GM19099 (cell line): Measurements from ENCODE around the gene BMS1.

Experiments used
- POLR2A ChIP-seq: IDR thresholded peaks from 3 replicates; pipeline ENCODE4 v1.6.1; 2011; ENCODE audit warnings: low read depth; ENCODE audit not compliant: insufficient read length; ENCODE audit errors: extremely low read depth

BMS1 gene

DNA sequence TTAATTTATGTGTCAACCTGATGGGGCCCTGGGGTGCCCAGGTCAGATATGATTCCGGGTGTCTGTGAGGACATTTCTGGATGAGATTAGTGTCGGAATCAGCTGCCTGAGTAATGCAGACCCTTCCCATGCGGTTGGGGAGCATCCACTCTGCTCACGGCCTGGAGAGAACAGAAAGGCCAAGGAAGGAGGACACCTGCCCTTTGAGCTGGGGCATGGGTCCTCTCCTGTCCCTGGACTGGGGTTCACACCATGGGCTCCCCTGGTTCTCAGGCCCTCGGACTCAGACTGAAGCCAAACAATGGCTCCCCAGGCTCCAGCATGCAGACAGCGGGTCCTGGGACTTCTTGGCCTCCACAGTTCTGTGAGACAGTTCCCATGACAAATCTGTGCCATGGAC is 94.3 kb downstream of the BMS1 start:
- no peak for TF ChIP-seq POLR2A

- TF ChIP-seq POLR2A = no peak
Observed at GRCh38 chr10:42877496-42878030, 95.0 kb downstream of the BMS1 start.

DNA sequence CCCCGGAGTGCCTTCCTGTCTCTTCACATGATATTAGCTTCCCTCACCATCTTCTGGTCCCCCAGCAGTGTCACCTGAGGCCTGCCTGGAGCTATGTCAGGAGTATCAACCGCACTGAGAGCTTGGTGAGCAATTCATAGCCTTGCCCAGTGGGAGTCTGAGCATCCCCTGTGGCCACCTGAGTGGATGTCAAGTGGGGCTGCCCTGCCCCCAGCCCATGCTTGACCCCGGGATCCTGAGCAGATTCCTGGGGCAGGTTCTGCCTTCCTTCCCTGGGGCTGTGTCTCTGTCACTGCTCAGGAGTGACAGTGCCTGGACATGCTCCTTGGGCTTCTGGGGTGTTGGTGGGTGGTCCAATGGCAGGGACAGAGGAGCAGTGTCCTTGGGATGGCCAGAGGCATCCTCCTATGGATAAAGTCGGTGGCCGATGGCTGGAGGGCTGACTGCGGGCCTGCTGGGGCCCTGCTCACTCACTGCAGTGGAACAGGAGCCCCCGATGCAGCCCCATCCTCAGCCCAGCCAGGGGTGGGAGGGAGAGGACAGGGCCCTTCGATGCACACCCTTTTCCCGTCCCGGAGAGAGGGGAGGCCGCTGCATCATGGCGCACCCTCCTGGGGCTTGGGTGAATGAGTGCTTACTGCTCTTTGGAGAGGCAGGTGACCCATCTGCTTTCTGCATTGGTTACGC is 95.7 kb downstream of the BMS1 start:
- no peak for TF ChIP-seq POLR2A

DNA sequence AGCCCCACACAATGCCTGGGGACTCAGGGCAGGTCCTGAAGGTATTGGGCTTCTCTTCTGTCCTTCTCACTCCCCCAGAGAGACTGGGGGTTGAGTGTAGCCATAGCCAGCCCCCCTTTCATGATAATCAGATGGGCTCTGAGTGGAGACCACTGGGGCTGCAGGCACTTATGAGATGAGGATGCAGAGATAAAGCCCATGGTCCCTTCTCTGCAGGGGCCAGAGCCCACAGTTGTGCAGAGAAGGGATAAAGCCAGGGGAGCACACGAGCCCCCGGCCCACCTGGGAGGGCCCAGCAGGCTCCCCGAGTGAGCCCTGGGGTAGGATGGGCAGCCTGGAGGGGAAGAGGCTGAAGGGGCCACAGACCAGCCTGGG is 96.2 kb downstream of the BMS1 start:
- no peak for TF ChIP-seq POLR2A

DNA sequence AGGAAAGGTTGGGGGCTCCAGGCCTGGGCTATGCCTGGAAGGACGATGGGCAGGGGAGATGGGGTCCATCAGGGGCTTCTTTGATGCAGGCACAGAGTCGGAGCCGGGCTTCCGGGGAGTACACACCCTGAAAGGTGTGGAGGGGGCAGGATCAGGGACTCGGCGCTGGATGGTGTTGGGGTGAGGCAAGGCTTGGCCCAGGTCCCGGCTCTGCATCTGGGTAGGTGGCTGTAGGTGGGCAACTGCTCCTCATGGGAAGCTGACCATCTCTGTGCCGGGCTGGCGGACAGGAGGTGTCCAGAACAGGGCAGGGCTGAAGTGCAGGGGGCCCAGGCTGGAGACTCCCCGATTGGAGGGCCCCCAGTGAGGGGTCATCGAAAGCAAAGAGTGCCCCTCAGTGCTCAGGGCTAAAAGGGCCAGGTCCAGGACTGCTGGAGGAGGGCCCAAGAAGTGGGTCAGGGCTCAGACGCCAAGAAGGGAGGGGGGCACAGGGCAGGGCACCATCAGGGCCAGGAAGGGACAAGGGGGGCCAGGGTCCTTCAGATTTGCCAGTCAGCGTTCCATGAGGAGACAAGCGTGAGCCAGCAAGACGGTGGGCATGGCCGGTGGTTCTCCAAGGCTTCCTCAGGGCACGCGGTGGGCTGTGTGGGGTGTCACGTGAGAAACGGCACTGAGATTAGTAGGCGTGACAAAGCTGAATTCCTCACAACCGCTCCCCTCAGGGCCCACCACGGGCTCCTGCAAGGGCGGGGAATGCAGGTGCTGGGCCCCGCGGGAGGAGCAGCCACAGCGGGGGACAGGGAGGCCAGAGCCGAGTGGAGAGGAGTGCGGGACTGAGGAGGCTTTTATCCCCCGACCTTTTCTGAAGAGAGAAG is 97.0 kb downstream of the BMS1 start:
- no peak for TF ChIP-seq POLR2A

DNA sequence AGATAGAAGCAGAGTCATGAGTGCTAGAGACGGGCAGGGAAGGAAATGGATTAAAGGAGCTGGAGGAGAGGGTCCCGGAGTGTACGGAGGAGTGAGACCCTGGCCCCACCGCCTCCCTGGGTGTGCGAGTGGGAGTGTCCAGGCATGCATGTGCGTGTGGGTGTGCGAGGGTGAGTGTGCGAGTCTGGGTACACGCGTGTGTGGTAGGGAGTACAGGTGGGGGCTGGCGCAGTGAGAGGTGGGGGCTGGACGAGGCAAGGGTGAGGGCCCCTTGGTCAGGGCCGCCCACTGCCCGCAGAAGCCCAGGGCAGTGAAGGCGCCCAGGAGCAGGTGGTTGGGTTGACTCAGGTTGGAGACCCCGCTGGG is 97.6 kb downstream of the BMS1 start:
- no peak for TF ChIP-seq POLR2A

DNA sequence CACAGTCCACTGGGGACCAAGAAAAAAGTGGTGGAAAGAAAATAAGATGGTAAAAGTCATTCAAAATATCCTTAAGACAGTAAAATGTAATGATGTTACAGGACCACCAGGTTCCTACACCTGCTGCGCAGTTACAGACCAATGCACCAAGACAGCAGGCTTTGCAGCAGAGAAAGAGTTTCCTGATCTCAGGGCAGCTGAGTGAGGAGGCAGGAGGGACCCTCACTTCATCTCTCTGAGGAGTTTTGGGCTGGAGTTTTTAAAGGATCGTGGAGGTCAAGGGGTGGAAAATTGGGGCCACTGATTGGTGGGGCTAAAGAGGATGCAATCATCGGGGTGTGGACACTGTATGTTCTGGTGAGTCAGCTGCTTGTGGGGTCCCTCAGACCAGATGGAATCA is 100.0 kb downstream of the BMS1 start:
- no peak for TF ChIP-seq POLR2A
